Measurements from ENCODE around the gene COPS6. TPM values are rescaled to one million over a fixed set of nuclear protein-coding genes. Genes with fewer than 3 reads are reported as not detected.

The COPS6 gene
- polyA plus RNA-seq, 4 donors = 76.7 to 92.0 (median 85.6) TPM

Other genes starting within 250 kb of the COPS6 start
- gene OR2AE1, start 211.9 kb upstream of the COPS6 start, polyA plus RNA-seq = under 1 TPM in 2 of 4 donors, not detected in 2; 0.09 TPM
- 10 to 100 TPM; 18.8 to 36.3 (median 20.0) TPM for gene TRIM4, start 169.4 kb upstream of the COPS6 start, polyA plus RNA-seq
- gene GJC3, start 159.3 kb upstream of the COPS6 start, polyA plus RNA-seq = under 1 TPM in 2 of 4 donors, not detected in 2; 0.22 to 0.33 TPM
- gene AZGP1, start 112.9 kb upstream of the COPS6 start, polyA plus RNA-seq = 10 to 100 TPM in 3 of 4 donors, 1 to 10 TPM in 1; 8.3 to 62.4 (median 33.9) TPM
- 10 to 100 TPM; 10.8 to 47.8 (median 19.1) TPM for gene ZKSCAN1, start 73.4 kb upstream of the COPS6 start, polyA plus RNA-seq
- 10 to 100 TPM in 1 of 4 donors, 1 to 10 TPM in 3; 4.0 to 12.5 (median 6.5) TPM for gene ZSCAN21, start 39.2 kb upstream of the COPS6 start, polyA plus RNA-seq
- 10 to 100 TPM; 20.3 to 55.2 (median 27.2) TPM for gene ZNF3, start 7.2 kb upstream of the COPS6 start, polyA plus RNA-seq
- 10 to 100 TPM; 35.8 to 87.8 (median 63.3) TPM for gene MCM7, start 12.4 kb downstream of the COPS6 start, polyA plus RNA-seq
- gene AP4M1, start 12.7 kb downstream of the COPS6 start, polyA plus RNA-seq = 10 to 100 TPM; 14.9 to 20.6 (median 17.2) TPM
- 10 to 100 TPM; 12.2 to 33.5 (median 25.6) TPM for gene TAF6, start 30.4 kb downstream of the COPS6 start, polyA plus RNA-seq
- 10 to 100 TPM in 1 of 4 donors, 1 to 10 TPM in 3; 2.5 to 14.0 (median 7.5) TPM for gene CNPY4, start 30.7 kb downstream of the COPS6 start, polyA plus RNA-seq
- gene MBLAC1, start 38.0 kb downstream of the COPS6 start, polyA plus RNA-seq = 1 to 10 TPM; 2.0 to 3.3 (median 2.7) TPM
- gene LAMTOR4, start 59.9 kb downstream of the COPS6 start, polyA plus RNA-seq = 100 to 1,000 TPM; 141 to 370 (median 222) TPM
- gene TRAPPC14, start 69.8 kb downstream of the COPS6 start, polyA plus RNA-seq = 10 to 100 TPM; 16.7 to 28.0 (median 23.7) TPM
- 1 to 10 TPM in 2 of 4 donors, under 1 TPM in 1, not detected in 1; 0.67 to 4.4 (median 1.2) TPM for gene GAL3ST4, start 79.6 kb downstream of the COPS6 start, polyA plus RNA-seq
- 1 to 10 TPM in 1 of 4 donors, under 1 TPM in 1, not detected in 2; 0.94 to 2.1 TPM for gene GPC2, start 88.4 kb downstream of the COPS6 start, polyA plus RNA-seq
- gene STAG3, start 88.9 kb downstream of the COPS6 start, polyA plus RNA-seq = 1 to 10 TPM in 2 of 4 donors, under 1 TPM in 1, not detected in 1; 0.81 to 9.6 (median 3.6) TPM
- 1 to 10 TPM in 2 of 4 donors, under 1 TPM in 2; 0.45 to 1.2 (median 0.91) TPM for gene PVRIG, start 131.0 kb downstream of the COPS6 start, polyA plus RNA-seq
- 1 to 10 TPM in 1 of 4 donors, under 1 TPM in 1, not detected in 2; 0.06 to 3.1 TPM for gene SPDYE3, start 218.7 kb downstream of the COPS6 start, polyA plus RNA-seq

All from small intestine (tissue), 4 donors.